K562 (cell line): ENCODE results near the gene FANCF. TPM values are rescaled to one million over a fixed set of nuclear protein-coding genes. Genes with fewer than 3 reads are reported as not detected.

Experiments used
- BRF1 ChIP-seq: IDR thresholded peaks from 3 replicates; pipeline ENCODE4 v1.6.1; 2011; ENCODE audit warnings: borderline replicate concordance, mild to moderate bottlenecking; ENCODE audit not compliant: insufficient read length; ENCODE audit errors: extremely low read depth
- CCAR2 ChIP-seq: fragments of 200-400 bp; formaldehyde crosslinking; IDR thresholded peaks from 2 replicates; pipeline ENCODE4 v1.6.1; 2017; ENCODE audit warnings: mild to moderate bottlenecking, low read depth, low read length
- CREBBP ChIP-seq: IDR thresholded peaks from one replicate; pipeline ENCODE4 v1.6.1; 2012; ENCODE audit warnings: low read depth, mild to moderate bottlenecking, control low read depth, inconsistent platforms, low read length
- EWSR1 ChIP-seq: fragments of 450-650 bp; IDR thresholded peaks from 2 replicates; pipeline ENCODE4 v1.6.1; 2018; ENCODE audit warnings: borderline replicate concordance, mild to moderate bottlenecking, low read depth, moderate library complexity; ENCODE audit not compliant: partially characterized antibody
- FOXP1 ChIP-seq: sonication (generic); formaldehyde crosslinking; IDR thresholded peaks from 2 replicates; pipeline ENCODE4 v1.8.0; 2022; ENCODE audit warnings: mild to moderate bottlenecking, missing genetic modification reagents
- GABPB2 ChIP-seq: fragments of 250-450 bp; sonication (Bioruptor Pico); conservative IDR thresholded peaks from 2 replicates; pipeline ENCODE4 v1.5.1; 2021; ENCODE audit warnings: mild to moderate bottlenecking
- HSF4 ChIP-seq: fragments of 250-450 bp; sonication (Bioruptor Pico); IDR thresholded peaks from 2 replicates; pipeline ENCODE4 v2.1.2; 2022; ENCODE audit warnings: mild to moderate bottlenecking, moderate library complexity, borderline replicate concordance
- IFI16 ChIP-seq: fragments of 250-450 bp; sonication (Bioruptor Pico); IDR thresholded peaks from 2 replicates; pipeline ENCODE4 v2.1.2; 2022; ENCODE audit warnings: mild to moderate bottlenecking, inconsistent platforms
- KDM1A ChIP-seq, 2 experiments: fragments of 450-650 bp; IDR thresholded peaks; 2 replicates each; pipeline ENCODE4 v1.6.1; 2016; ENCODE audit warnings: mild to moderate bottlenecking in 2 of 2
- MYNN ChIP-seq, 2 experiments: sonication (generic); formaldehyde crosslinking in 1 of 2; IDR thresholded peaks; 2 replicates each; pipeline versions ENCODE4 v1.5.0 to v1.6.1; 2016 to 2020; ENCODE audit warnings: antibody characterized with exemption in 1 of 2, missing genetic modification reagents in 1 of 2
- PRPF4 ChIP-seq: fragments of 200-400 bp; formaldehyde crosslinking; IDR thresholded peaks from one replicate; pipeline ENCODE4 v1.6.1; 2017; ENCODE audit warnings: low read length, low read depth, mild to moderate bottlenecking; ENCODE audit not compliant: insufficient read depth, poor library complexity, severe bottlenecking
- RBM22 ChIP-seq: fragments of 200-400 bp; formaldehyde crosslinking; IDR thresholded peaks from 2 replicates; pipeline ENCODE4 v1.6.1; 2018; ENCODE audit warnings: low read length, low read depth; ENCODE audit not compliant: poor library complexity, severe bottlenecking
- RHOXF2B ChIP-seq: fragments of 250-450 bp; sonication (Bioruptor Pico); conservative IDR thresholded peaks from 2 replicates; pipeline ENCODE4 v1.5.1; 2021
- SMAD4 ChIP-seq: fragments of 250-450 bp; sonication (Bioruptor Pico); conservative IDR thresholded peaks from 2 replicates; pipeline ENCODE4 v1.8.0; 2021; ENCODE audit warnings: inconsistent platforms, mild to moderate bottlenecking, moderate library complexity
- TFAM ChIP-seq: fragments of 250-450 bp; sonication (Bioruptor Pico); conservative IDR thresholded peaks from 2 replicates; pipeline ENCODE4 v1.5.0; 2021; ENCODE audit warnings: mild to moderate bottlenecking, moderate library complexity
- U2AF2 ChIP-seq: fragments of 200-400 bp; formaldehyde crosslinking; optimal IDR thresholded peaks from 2 replicates; pipeline ENCODE3; 2017; ENCODE audit warnings: low read depth, mild to moderate bottlenecking, low read length
- WHSC1 ChIP-seq: IDR thresholded peaks from one replicate; pipeline ENCODE4 v1.6.1; 2012; ENCODE audit warnings: low read length, control low read depth, inconsistent platforms
- ZKSCAN3 ChIP-seq: fragments of 250-450 bp; sonication (Bioruptor Pico); IDR thresholded peaks from 2 replicates; pipeline ENCODE4 v1.4.0; 2020
- ZNF165 ChIP-seq: fragments of 250-450 bp; sonication (Bioruptor Pico); IDR thresholded peaks from 2 replicates; pipeline ENCODE4 v1.4.0; 2020; ENCODE audit warnings: borderline replicate concordance
- ZNF436 ChIP-seq: fragments of 250-450, 450-650 bp; sonication (Bioruptor Pico); formaldehyde crosslinking; IDR thresholded peaks from 2 replicates; pipeline ENCODE4 v1.7.0; 2020; ENCODE audit warnings: mild to moderate bottlenecking
- ZNF589 ChIP-seq: fragments of 200-800 bp; sonication (Bioruptor generic); IDR thresholded peaks from 2 replicates; pipeline ENCODE4 v1.6.1; 2016; ENCODE audit warnings: low read depth, missing genetic modification characterization, missing compliant biosample characterization
- ZNF707 ChIP-seq: fragments of 250-450 bp; sonication (Bioruptor Pico); conservative IDR thresholded peaks from 2 replicates; pipeline ENCODE4 v1.8.0; 2022; ENCODE audit warnings: inconsistent platforms, mild to moderate bottlenecking, moderate library complexity
- polyA plus RNA-seq, 8 experiments: library from polyadenylated mRNA; depleted of rRNA in 4 of 8; stranded (reverse) in 5 of 8; unstranded in 3 of 8; fragments of >200 nt; fragmentation: Nextera tagmentation in 2 of 8; fragmentation: Illumina TruSeq in 1 of 8; extraction: Ambion mirVana in 2 of 8; extraction: Trizol in 1 of 8; gene quantifications; 2 replicates each; pipeline versions ENCODE4 v1.2.1 to v1.2.3, GENCODE V29; 2011 to 2014; ENCODE audit warnings: inconsistent platforms in 1 of 8, missing spikeins in 1 of 8
- total RNA-seq, 7 experiments: library from RNA; depleted of rRNA in 6 of 7; stranded (reverse); fragments of >200 nt in 6 of 7; fragmentation: Illumina TruSeq in 2 of 7; extraction: Trizol in 2 of 7; gene quantifications; 2 replicates each; pipeline versions ENCODE4 v1.2.1 to v1.2.3, GENCODE V29; 2011 to 2021; ENCODE audit warnings: low replicate concordance in 1 of 7
- TF ChIP-seq, protein P1 (sequence below): fragments of 250-450 bp; sonication (Bioruptor Pico); IDR thresholded peaks from 2 replicates; pipeline ENCODE4 v1.9.0; 2021; ENCODE audit warnings: mild to moderate bottlenecking, inconsistent platforms
- TF ChIP-seq, protein P2 (sequence below): sonication (generic); formaldehyde crosslinking; IDR thresholded peaks from 2 replicates; pipeline ENCODE4 v1.8.0; 2022; ENCODE audit warnings: missing genetic modification reagents, mild to moderate bottlenecking, moderate library complexity, borderline replicate concordance
- TF ChIP-seq, protein P3 (sequence below), 3 experiments: fragments of 200-800 bp in 1 of 3; sonication (Bioruptor generic) in 1 of 3; sonication (generic) in 1 of 3; formaldehyde crosslinking in 1 of 3; IDR thresholded peaks; 2 replicates each; pipeline versions ENCODE4 v1.6.1 to v1.8.0; 2016 to 2022; ENCODE audit warnings: mild to moderate bottlenecking in 2 of 3, missing compliant biosample characterization in 2 of 3, missing genetic modification characterization in 2 of 3, missing genetic modification reagents in 1 of 3

Gene FANCF
- total and polyA plus RNA-seq, 9 of the 15 experiments (the other 6 are each of a cell fraction or from before 2014, with no cell fraction given): 0.99 to 10.3 (median 7.5) TPM

GRCh38 chr11:22624742-22625447, 728 bp downstream of the FANCF start (continued):
- TF ChIP-seq HSF4 (CRISPR knock-in tag): no peak
- no peak for TF ChIP-seq RHOXF2B (CRISPR knock-in tag)
- no peak for TF ChIP-seq FOXP1 (CRISPR knock-in tag)
- no peak for TF ChIP-seq CCAR2
- TF ChIP-seq WHSC1: no peak
- TF ChIP-seq ZNF589: no peak
- no peak for TF ChIP-seq ZNF707 (CRISPR knock-in tag)
- TF ChIP-seq IFI16 (CRISPR knock-in tag): no peak
- no peak for TF ChIP-seq MYNN (IDR thresholded peaks at IDR 0.05)
- TF ChIP-seq MYNN (CRISPR knock-in tag; IDR thresholded peaks at IDR 0.05): no peak
- TF ChIP-seq KDM1A (IDR thresholded peaks at IDR 0.05): 0 out of 4 replicates have a peak, but pooled peaks of 1 of the 2 experiments have one; percentile 5
- no peak for TF ChIP-seq ZKSCAN3
- TF ChIP-seq, protein P1, sequence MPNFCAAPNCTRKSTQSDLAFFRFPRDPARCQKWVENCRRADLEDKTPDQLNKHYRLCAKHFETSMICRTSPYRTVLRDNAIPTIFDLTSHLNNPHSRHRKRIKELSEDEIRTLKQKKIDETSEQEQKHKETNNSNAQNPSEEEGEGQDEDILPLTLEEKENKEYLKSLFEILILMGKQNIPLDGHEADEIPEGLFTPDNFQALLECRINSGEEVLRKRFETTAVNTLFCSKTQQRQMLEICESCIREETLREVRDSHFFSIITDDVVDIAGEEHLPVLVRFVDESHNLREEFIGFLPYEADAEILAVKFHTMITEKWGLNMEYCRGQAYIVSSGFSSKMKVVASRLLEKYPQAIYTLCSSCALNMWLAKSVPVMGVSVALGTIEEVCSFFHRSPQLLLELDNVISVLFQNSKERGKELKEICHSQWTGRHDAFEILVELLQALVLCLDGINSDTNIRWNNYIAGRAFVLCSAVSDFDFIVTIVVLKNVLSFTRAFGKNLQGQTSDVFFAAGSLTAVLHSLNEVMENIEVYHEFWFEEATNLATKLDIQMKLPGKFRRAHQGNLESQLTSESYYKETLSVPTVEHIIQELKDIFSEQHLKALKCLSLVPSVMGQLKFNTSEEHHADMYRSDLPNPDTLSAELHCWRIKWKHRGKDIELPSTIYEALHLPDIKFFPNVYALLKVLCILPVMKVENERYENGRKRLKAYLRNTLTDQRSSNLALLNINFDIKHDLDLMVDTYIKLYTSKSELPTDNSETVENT: 0 out of 2 replicates have a peak, but pooled peaks have one; percentile 5
- TF ChIP-seq RBM22: no peak
- TF ChIP-seq ZNF436 (CRISPR knock-in tag): no peak
- TF ChIP-seq, protein P2, sequence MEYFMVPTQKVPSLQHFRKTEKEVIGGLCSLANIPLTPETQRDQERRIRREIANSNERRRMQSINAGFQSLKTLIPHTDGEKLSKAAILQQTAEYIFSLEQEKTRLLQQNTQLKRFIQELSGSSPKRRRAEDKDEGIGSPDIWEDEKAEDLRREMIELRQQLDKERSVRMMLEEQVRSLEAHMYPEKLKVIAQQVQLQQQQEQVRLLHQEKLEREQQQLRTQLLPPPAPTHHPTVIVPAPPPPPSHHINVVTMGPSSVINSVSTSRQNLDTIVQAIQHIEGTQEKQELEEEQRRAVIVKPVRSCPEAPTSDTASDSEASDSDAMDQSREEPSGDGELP: peak; percentile 63; the same call in 1 of the 2 replicates
- TF ChIP-seq U2AF2: no peak
- peak; percentile 14; the same call in 1 of the 2 replicates for TF ChIP-seq SMAD4 (CRISPR knock-in tag)
- no peak for TF ChIP-seq CREBBP
- TF ChIP-seq PRPF4: no peak
- TF ChIP-seq BRF1: no peak
- no peak for TF ChIP-seq TFAM (CRISPR knock-in tag)
- TF ChIP-seq, protein P3, sequence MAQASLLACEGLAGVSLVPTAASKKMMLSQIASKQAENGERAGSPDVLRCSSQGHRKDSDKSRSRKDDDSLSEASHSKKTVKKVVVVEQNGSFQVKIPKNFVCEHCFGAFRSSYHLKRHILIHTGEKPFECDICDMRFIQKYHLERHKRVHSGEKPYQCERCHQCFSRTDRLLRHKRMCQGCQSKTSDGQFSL (CRISPR knock-in tag; IDR thresholded peaks at IDR 0.05): no peak
- TF ChIP-seq, protein P3 (tag; IDR thresholded peaks at IDR 0.05): no peak
- TF ChIP-seq GABPB2 (CRISPR knock-in tag): no peak
- TF ChIP-seq EWSR1: no peak
- no peak for TF ChIP-seq ZNF165
